ENCODE data around the gene EPAS1. TPM values are rescaled to one million over a fixed set of nuclear protein-coding genes. Genes with fewer than 3 reads are reported as not detected.
A peak's percentile ranks its signal among the peaks of the same experiment; 100 is the strongest.

The EPAS1 gene
- total RNA-seq, 2 experiments from 2014 or later, result 4.2 to 5.4 TPM

DNA sequence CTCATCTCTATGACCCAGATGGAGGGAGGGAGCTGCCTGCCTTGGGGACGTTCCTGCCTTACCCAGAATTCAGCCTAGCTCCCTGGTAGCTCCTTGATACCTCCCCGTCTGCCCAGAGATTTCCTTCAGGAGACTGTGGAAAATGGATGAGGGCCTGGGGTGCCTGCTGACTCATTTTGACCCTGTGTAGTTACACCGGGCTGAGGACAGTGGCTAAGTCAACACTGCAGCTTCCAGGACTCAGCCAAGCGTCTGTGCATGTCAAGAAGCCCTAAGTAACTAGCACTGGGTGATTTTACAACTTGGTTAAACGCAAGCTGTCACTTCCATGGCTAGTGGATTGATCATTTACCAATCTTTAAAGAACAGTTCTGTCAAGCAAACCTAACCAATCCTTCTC lies 23.3 kb upstream of the EPAS1 start:
- Mint-ChIP-seq H3K27me3 (peaks cover 15% of the 10 kb centered on the region), H3K4me3 (no peak overlapping the region), H3K36me3 (ENCODE audit: low read depth) (no peaks in the 10 kb centered on the region), H3K27ac (no peak overlapping the region), H3K4me1 (ENCODE audit: low read depth) (peaks cover 16% of the 10 kb centered on the region), H3K9me3 (no peaks in the 10 kb centered on the region)
- intact Hi-C loops (cut with DNase I, micrococcal nuclease), result no loop called here
- POLR2A ChIA-PET, result no interaction called here
- TF ChIP-seq, protein P1, sequence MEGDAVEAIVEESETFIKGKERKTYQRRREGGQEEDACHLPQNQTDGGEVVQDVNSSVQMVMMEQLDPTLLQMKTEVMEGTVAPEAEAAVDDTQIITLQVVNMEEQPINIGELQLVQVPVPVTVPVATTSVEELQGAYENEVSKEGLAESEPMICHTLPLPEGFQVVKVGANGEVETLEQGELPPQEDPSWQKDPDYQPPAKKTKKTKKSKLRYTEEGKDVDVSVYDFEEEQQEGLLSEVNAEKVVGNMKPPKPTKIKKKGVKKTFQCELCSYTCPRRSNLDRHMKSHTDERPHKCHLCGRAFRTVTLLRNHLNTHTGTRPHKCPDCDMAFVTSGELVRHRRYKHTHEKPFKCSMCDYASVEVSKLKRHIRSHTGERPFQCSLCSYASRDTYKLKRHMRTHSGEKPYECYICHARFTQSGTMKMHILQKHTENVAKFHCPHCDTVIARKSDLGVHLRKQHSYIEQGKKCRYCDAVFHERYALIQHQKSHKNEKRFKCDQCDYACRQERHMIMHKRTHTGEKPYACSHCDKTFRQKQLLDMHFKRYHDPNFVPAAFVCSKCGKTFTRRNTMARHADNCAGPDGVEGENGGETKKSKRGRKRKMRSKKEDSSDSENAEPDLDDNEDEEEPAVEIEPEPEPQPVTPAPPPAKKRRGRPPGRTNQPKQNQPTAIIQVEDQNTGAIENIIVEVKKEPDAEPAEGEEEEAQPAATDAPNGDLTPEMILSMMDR (IDR thresholded peaks at IDR 0.05), result no peak
- peaks cover 0 to 10% of the 10 kb centered on the region in 2 experiments for H3K9me3 ChIP-seq (ENCODE audit: control insufficient read depth in 1 of 2, insufficient read depth in 1 of 2, low read length in 2 of 2)
- CTCF ChIA-PET, result no interaction called here
- DNase-seq (no peak), ATAC-seq (ENCODE audit: poor library complexity) (no peak)
- no peak overlapping the region for H3K27ac ChIP-seq (ENCODE audit: low read depth in 1 of 2, low read length in 2 of 2)
- H3K4me3 ChIP-seq (ENCODE audit: low read length), result no peak overlapping the region
- H3K36me3 ChIP-seq (ENCODE audit: insufficient read depth, low read length), result no peaks in the 10 kb centered on the region
- H3K27me3 ChIP-seq (ENCODE audit: control insufficient read depth in 1 of 2, insufficient read depth in 2 of 2, low read length in 2 of 2), result peaks cover 12 to 13% of the 10 kb centered on the region in 2 experiments
- H3K4me1 ChIP-seq (ENCODE audit: insufficient read depth, low read length), result peaks cover 3% of the 10 kb centered on the region

DNA sequence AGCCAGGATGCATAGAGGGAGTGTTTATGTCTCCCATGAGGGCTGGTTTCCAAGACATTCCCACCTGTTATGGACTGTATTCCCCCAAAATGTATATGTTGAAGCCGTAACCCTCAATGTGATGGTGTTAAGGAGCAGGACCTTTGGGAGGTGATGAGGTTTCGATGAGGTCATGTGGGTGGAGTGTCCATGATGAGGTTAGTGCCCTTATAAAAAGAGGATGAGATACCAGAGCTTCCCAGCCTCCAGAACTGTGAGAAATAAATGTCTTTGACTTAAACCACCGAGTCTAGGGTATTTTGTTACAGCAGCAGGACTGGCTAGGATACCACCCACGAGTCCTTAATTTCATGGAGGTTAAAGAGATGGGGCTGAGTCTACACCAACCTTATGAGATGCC lies 22.6 kb upstream of the EPAS1 start:
- DNase-seq (no peak), ATAC-seq (ENCODE audit: poor library complexity) (no peak)
- peaks cover 12 to 14% of the 10 kb centered on the region in 2 experiments for H3K27me3 ChIP-seq (ENCODE audit: control insufficient read depth in 1 of 2, insufficient read depth in 2 of 2, low read length in 2 of 2)
- Mint-ChIP-seq H3K9me3 (no peaks in the 10 kb centered on the region), H3K27me3 (peaks cover 15% of the 10 kb centered on the region), H3K27ac (no peak overlapping the region), H3K4me3 (no peak overlapping the region), H3K4me1 (ENCODE audit: low read depth) (peaks cover 16% of the 10 kb centered on the region), H3K36me3 (ENCODE audit: low read depth) (no peaks in the 10 kb centered on the region)
- H3K36me3 ChIP-seq (ENCODE audit: insufficient read depth, low read length), result no peaks in the 10 kb centered on the region
- ChIA-PET CTCF (no interaction called here), POLR2A (no interaction called here)
- peaks cover 0 to 10% of the 10 kb centered on the region in 2 experiments for H3K9me3 ChIP-seq (ENCODE audit: control insufficient read depth in 1 of 2, insufficient read depth in 1 of 2, low read length in 2 of 2)
- no peak overlapping the region for H3K4me3 ChIP-seq (ENCODE audit: low read length)
- TF ChIP-seq, protein P1 (IDR thresholded peaks at IDR 0.05), result no peak
- no peak overlapping the region for H3K27ac ChIP-seq (ENCODE audit: low read depth in 1 of 2, low read length in 2 of 2)
- intact Hi-C loops (cut with DNase I, micrococcal nuclease), result no loop called here
- H3K4me1 ChIP-seq (ENCODE audit: insufficient read depth, low read length), result peaks cover 3% of the 10 kb centered on the region

DNA sequence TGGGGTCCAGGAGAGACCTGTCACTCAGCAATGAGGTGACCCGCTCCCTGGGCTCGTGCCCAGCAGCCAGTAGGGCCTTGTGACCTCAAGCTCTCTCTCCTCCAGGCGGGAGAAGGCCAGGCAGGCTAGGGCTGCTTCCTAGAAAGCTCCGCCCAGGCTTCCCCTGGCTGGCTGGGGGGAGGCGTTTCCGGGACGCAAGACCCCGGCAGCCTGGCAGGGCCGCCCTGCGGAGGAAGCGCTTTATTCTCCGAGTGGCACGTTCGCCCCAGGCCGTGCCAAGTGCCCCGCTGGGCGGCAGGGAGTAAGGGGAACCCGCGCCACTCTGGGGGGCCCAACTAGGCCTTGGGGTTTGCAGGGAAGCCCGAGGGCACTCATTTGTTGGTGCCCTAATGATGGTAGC lies 21.2 kb upstream of the EPAS1 start:
- intact Hi-C loops (cut with DNase I, micrococcal nuclease), result no loop called here
- H3K4me3 Mint-ChIP-seq, result no peak overlapping the region

More for the DNA sequence above, 21.2 kb upstream of the EPAS1 start:
- Mint-ChIP-seq H3K27me3 (peaks cover 15% of the 10 kb centered on the region), H3K9me3 (no peaks in the 10 kb centered on the region), H3K4me1 (ENCODE audit: low read depth) (peaks cover 16% of the 10 kb centered on the region), H3K27ac (no peak overlapping the region), H3K36me3 (ENCODE audit: low read depth) (no peaks in the 10 kb centered on the region)
- Histone ChIP-seq H3K9me3 (ENCODE audit: control insufficient read depth in 1 of 2, insufficient read depth in 1 of 2, low read length in 2 of 2) (peaks cover 0 to 10% of the 10 kb centered on the region in 2 experiments), H3K27me3 (ENCODE audit: control insufficient read depth in 1 of 2, insufficient read depth in 2 of 2, low read length in 2 of 2) (peaks cover 12 to 14% of the 10 kb centered on the region in 2 experiments), H3K36me3 (ENCODE audit: insufficient read depth, low read length) (no peaks in the 10 kb centered on the region), H3K4me1 (ENCODE audit: insufficient read depth, low read length) (peaks cover 3% of the 10 kb centered on the region), H3K27ac (ENCODE audit: low read depth in 1 of 2, low read length in 2 of 2) (no peak overlapping the region), H3K4me3 (ENCODE audit: low read length) (no peak overlapping the region)
- POLR2A ChIA-PET, result no interaction called here
- TF ChIP-seq, protein P1 (IDR thresholded peaks at IDR 0.05), result no peak
- ATAC-seq (ENCODE audit: poor library complexity) (no peak), DNase-seq (peak in 2 of 14 experiments; percentile 5 to 9)
- CTCF ChIA-PET, result no interaction called here

Measured in CD4-positive, alpha-beta T cell (primary cell).